G401 (cell line): Measurements from ENCODE around the gene PHTF2. TPM values are rescaled to one million over a fixed set of nuclear protein-coding genes. Genes with fewer than 3 reads are reported as not detected.

ENCODE experiments used
- DNase-seq: peaks from one replicate; pipeline ENCODE4 v3.0.0-alpha.2; 2015; ENCODE audit warnings: low spot score
- in situ Hi-C: cut with HindIII; loops from 2 replicates; pipeline ENCODE4 v1.10.0; 2016; ENCODE audit warnings: low sequenced_read_pairs, mixed read lengths
- total RNA-seq: library from RNA; depleted of rRNA; stranded (reverse); fragments of >200 nt; shearing (Covaris generic); gene quantifications from 2 replicates; pipeline ENCODE4 v1.2.3, GENCODE V29; 2014

Gene PHTF2
- total RNA-seq, 1 experiment from 2014 or later, result 7.1 TPM

DNA sequence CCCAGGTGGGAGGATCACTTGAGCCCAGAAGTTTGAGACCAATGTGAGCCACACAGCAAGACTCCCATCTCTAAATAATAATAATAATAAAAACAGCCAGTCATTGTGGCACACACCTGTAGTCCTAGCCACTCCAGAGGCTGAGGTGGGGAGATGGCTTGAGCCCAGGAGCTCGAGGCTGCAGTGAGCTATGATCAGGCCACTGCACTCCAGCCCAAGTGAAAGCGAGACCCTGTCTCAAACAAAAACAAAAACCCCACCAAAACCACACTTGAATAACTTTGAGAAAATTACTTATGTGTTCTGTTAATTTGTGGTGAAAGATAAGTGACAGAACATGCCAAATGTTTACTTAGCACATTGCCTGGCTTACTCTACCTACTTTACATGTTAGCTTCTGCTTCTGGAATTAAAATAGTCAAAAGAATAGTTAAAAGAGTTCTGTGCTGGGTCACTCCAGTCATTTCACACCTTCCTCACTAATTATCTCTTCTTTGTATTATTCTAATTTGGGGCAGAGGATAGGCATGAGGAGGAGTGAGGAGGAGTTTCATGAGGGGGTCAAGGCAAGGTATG, 10.2 kb upstream of the PHTF2 start:
- in situ Hi-C loops, result no loop called here
- no peak for DNase-seq

GRCh38 chr7:77791336-77791735, 7.2 kb upstream of the PHTF2 start:
- DNase-seq, result no peak
- in situ Hi-C loops, result no loop called here

- in situ Hi-C loops, result no loop called here
- DNase-seq, result no peak
Observed at GRCh38 chr7:77791956-77792355, 6.6 kb upstream of the PHTF2 start.

- no peak for DNase-seq
- in situ Hi-C loops, result no loop called here
Observed at GRCh38 chr7:77794000-77794399, 4.6 kb upstream of the PHTF2 start.

- in situ Hi-C loops, result no loop called here
- no peak for DNase-seq
Observed at GRCh38 chr7:77796109-77796508, 2.5 kb upstream of the PHTF2 start.

GRCh38 chr7:77796960-77797359, 1.6 kb upstream of the PHTF2 start:
- in situ Hi-C loops, result no loop called here

DNA sequence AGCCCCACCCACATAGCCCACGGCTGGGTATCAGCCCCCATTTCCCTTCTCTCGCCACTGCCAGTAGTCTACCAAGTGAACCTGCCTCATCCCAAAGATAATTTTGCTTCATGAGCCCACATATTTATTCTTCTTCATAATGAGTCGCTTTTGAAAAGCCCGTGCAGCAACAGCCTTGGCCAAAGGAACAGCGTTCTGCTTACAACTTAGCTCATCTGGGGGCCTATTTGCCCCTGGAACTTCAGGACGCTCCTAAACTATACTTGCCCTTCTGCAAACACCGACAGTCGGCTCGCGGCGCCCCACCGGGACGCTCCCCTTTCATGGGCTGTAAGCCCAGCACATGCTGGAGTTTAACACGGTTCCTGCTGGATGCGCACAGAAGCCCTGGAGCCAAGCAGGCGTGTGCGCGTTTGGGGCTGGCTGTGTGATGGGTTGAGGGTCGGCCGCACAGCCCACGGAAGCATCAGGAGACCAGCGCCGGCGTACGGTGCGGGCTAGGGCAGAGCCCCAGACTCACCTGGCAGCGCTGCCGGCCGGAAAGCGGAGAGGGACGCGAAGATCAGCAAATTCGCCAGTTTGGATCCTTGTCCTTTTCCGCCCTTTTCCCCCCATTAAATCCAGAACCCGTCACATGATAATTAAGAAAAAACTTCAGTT, 709 bp upstream of the PHTF2 start:
- in situ Hi-C loops, result no loop called here
- no peak for DNase-seq

More at GRCh38 chr7:77796960-77797359, 1.6 kb upstream of the PHTF2 start:
- DNase-seq, result peak; percentile 16

DNA sequence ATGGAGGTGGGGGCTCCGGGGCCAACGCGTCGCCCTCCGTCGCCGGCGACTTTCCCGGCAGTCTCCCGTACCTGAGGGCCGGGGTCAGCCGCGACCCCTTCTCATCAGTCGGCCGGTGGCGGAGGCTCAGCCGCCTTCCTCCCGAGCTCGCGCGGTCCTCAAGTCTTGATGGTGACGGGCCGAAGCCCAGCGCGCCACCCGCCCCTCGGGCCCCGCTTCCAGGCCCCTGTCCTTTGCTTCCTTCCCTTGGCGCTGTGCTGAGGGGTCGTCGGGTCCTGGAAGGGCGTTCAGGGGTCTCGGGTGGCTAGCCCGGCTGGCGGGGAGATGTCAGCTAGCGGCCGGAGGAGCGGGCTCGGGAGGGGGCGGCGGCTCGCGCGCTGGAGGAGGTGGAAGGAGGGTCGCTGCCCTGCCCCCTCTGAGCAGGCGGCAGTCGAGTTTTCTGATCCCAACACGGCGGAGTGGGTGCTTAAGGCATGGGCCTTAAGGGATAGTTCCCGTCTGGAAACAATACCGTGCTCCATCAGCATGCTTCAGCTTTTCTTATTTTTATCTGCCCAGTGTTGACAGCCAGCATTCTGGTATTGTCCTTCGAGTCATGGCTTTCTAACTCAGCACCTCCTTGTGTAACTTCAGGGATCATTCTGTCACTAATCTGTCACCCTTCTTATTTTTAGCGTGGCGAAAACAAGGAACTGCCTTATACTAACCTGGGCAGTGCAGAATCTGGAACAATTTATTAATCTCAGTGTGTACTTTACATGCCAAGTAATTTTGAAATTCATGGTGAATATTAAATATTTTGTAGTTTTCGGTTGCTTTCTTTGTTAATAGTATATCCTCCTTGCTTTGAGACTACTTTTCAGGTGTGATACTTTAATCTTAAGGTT, 748 bp downstream of the PHTF2 start:
- in situ Hi-C loops, result no loop called here
- peak; percentile 62 for DNase-seq

- in situ Hi-C loops, result no loop called here
- DNase-seq, result no peak
Observed at GRCh38 chr7:77800158-77800557, 1.6 kb downstream of the PHTF2 start.

DNA sequence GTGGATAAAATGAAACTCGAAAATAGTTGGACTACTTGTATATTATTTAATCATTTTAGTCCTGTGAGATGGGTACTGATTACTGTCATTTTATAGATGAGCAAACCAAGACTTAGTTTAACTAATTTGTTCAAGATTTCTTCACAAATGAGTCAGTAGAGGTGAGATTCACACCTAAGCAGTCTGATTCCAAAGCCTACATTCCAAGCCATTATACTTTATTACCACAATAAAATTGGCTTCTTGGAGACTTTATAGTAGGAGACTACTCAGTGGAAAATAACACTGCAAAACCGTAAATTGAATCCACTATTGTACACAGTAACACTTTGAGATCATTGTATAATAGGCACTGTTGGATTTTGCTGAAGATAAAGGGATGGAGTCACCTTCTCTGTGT, 2.2 kb downstream of the PHTF2 start:
- in situ Hi-C loops, result no loop called here
- DNase-seq, result no peak

GRCh38 chr7:77802557-77803405, 4.2 kb downstream of the PHTF2 start:
- in situ Hi-C loops, result no loop called here
- no peak for DNase-seq

- no peak for DNase-seq
- in situ Hi-C loops, result no loop called here
Observed at GRCh38 chr7:77806425-77806824, 7.9 kb downstream of the PHTF2 start.

GRCh38 chr7:77808517-77808916, 9.9 kb downstream of the PHTF2 start:
- no peak for DNase-seq
- in situ Hi-C loops, result no loop called here

DNA sequence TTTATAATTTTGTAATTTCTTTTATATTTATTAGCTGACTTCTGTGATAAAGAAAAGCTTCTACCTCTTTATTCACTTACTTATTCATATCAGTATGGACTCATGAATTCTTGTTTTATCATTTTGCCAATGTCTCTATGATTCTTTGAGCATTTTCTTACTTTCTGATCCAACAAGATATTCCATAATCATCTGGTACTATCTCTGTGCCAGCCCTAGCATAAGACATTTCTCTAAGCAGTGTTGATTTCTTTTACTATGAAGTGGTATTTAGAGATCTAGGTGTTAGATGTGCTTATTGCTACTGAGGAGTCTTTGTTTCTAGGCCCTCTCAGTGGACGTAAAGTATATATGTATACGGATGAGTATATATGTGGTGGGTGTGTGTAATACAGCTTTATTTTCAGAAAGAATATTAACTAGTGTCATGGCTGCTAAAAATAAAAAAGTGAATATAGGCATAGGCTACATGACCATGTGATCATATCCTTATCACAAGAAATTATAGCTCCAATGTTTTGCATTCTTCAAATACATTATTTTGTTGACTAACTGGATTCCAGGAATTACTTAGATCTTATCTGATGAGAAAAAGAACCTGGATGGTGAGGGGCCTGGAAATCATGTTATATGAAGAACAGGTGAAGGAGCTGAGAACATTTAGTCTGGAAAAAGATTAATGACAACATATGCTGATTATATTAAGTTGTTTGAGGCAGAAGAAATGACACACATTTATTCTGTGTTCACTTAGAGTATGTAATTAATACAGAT, 13.1 kb downstream of the PHTF2 start:
- in situ Hi-C loops, result no loop called here
- DNase-seq, result no peak

DNA sequence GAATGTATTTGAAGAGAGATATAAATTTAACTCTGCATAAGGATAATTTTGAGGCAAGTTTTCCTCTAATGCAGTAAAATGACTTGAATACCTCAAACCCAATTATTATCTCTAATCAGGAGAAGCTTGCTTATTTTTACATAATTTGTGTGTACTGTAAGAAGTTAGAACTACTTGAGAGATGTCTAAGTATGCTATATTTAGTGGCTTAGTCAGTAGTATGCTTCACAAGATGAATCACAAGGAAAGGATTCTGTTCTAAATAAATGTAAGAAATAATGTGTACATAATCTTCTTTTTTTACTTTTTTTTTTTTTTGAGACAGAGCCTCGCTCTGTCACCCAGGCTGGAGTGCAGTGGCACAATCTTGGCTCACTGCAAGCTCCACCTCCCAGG, 13.7 kb downstream of the PHTF2 start:
- in situ Hi-C loops, result no loop called here
- no peak for DNase-seq

- in situ Hi-C loops, result no loop called here
- no peak for DNase-seq
Observed at GRCh38 chr7:77813180-77813579, 14.6 kb downstream of the PHTF2 start.

GRCh38 chr7:77819021-77819420, 20.4 kb downstream of the PHTF2 start:
- in situ Hi-C loops, result no loop called here
- no peak for DNase-seq

DNA sequence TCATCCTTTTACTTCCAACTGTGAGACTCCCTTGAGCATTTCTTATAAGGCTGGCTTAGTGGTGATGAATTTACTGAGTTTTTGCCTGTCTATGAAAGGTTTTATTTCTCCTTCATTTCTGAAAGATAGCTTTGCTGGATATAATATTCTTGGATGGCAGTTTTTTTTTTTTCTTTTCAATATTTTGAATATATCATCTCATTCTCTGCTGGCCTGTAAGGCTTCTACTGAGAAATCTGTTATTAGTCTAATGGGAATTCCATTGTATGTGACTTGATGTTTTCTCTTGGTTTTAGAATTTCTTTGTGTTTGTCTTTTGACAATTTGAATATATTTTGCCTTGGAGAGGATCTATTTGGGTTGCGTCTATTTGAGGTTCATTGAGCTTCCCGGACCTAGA, 22.4 kb downstream of the PHTF2 start:
- in situ Hi-C loops, result no loop called here
- DNase-seq, result no peak

DNA sequence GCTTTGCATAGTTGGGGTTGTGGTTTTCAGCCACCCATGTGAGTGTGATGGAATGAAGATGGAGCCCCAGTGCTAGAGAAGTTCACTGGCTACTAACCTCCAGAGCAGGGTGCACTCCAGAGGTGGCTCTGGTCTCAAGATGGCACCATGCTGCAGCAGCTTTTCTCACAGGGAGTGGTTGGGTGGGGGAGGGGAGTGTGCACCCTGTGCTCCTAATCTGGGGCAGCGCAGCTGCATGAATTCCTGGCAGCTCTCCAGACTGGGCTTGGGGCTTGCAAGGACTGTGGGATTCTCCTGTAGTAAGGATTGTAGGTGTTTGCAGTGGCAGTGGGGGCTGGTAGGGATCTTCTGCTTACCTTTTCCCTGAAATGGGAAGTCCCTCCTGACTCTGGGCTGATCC, 23.7 kb downstream of the PHTF2 start:
- in situ Hi-C loops, result no loop called here
- no peak for DNase-seq
